Raji (cell line): ENCODE data around the gene IPP.

Source experiments
- POLR2A ChIP-seq: IDR thresholded peaks from 2 replicates; pipeline ENCODE4 v1.6.1; 2011; ENCODE audit warnings: low read depth, low read length, control low read depth; ENCODE audit not compliant: insufficient read depth

The IPP gene

DNA sequence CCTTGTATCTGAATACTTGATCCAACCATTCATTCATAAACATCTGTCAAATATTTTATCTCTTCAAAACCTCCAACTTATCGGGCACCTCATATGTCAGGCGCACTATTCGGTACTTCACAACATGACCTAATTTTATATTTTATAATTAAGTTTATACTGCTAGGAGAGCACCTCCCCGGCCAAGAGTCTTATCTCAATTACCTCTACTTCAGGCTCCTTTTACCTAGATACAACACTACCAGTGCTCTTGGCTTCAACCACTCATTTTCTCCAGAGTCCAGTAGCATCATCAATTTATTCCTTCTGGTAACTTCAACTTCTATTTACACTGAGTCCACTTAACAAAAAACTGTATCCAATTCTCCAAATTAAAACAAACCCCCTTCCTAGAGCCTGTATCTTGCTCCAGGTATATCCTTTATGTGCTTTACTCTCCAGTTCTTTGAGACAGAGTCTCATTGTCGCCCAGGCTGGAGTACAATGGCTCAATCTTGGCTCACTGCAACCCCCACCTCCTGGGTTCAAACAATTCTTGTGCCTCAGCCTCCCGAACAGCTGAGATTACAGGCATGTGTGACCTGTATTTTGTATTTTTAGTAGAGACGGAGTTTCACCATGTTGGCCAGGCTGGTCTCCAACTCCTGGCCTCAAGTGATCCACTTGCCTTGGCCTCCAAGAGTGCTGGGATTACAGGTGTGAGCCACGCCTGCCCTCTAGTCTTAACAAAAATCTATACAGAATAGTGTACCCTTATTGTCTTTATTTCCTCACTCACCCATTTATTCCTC is 82.9 kb downstream of the IPP start:
- TF ChIP-seq POLR2A, result no peak

DNA sequence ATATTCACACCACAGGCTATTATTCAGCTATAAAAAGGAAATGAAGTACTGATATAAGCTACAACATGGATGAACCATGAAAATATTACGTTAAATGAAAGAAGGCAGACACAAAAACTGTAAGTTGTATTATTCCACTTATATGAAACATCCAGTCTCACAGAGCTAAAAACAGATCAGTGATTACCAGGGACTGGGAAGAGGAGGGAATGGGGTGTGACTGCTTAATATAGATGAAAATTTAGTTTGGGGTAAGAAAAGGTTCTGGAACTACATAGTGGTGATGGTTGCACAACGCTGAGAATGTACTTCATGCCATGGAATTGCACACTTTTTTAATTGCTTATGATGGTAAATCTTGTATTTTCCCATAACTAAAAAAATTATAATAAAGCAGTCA is 83.6 kb downstream of the IPP start:
- no peak for TF ChIP-seq POLR2A

DNA sequence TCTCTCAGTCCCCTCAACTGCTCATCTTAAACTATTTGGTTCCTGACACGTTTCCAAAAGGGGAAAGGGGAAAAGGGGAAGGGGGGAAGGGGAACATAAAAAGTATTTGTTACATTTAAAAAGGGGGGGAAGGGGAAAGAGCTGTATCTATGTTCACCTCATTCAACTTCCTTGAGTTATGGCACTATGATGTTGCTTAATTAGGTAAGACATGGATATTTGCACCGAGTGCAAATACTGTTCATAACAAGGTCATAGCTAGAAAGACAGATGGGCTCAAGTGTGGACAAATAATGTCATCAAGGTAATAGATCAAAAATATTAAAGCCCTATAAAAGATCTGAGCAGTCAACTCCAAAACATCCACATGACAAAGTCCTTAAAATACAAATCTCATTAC is 90.1 kb downstream of the IPP start:
- no peak for TF ChIP-seq POLR2A

DNA sequence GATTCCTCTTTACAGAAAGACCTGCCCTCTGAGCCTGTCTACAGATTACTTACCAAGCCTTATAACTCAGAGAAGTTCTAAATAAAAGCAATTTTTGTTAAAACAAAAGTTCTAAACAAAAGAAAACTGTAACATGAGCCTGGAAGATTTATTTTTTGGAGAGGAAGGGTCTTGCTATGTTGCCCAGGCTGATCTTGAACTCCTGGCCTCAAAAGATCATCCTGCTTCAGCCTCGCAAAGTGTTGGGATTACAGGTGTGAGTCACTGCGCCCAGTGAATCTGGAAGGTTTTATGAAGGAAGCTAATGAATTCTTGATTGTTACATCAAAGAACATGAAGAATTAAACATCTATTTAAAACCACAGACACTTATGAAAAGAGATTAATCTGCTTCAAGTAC is 91.2 kb downstream of the IPP start:
- no peak for TF ChIP-seq POLR2A

GRCh38 chr1:45658171-45658570 is 92.3 kb downstream of the IPP start:
- no peak for TF ChIP-seq POLR2A

GRCh38 chr1:45656573-45657226 is 93.8 kb downstream of the IPP start:
- TF ChIP-seq POLR2A, result no peak

DNA sequence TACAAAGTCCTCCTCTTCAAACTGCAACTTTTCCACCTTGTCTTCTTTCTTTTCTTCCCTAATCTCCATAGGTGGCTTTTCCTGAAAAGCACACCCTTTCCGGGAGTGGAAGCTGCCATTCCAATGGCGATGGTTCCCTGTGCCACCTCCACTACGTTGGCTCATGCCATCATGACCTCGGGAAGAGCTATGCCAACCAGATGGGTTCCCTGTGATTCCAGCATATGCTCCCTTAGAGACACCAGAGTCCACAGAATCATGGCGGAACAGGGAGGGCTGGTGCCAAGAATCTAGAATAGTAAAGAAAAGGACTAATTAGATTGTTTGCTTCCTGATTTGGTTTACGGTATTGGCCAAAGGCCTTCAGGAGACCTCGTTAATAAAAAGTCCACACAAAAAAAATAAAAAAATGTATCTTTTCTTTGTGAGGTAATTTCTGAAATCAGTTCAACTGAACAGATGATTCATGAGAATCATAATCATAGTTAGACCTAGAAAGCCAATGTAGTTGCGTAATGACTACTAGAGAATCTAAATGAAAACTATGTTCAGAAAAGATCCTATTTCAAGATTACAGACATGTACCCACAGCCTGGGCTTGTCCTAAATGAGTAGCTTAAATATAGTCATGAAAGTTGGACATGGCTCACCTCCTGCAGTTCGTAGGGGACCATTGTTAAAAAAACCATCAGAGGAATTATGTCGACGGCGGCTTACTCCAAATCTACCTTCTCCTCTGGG is 95.7 kb downstream of the IPP start:
- TF ChIP-seq POLR2A, result no peak
